Breast epithelium (tissue), 4 donors: ENCODE results near the gene ZNF850. TPM values are rescaled to one million over a fixed set of nuclear protein-coding genes. Genes with fewer than 3 reads are reported as not detected.
A peak's percentile ranks its signal among the peaks of the same experiment; 100 is the strongest.

Experiments
- DNase-seq, 2 donors: peaks; one replicate each; pipeline ENCODE4 v3.0.0-alpha.2; 2019; ENCODE audit warnings: low spot score in 2 of 2
- H3K27ac ChIP-seq, 2 donors: fragments of 200-600 bp; sonication (generic) in 1 of 2; one replicate each; pipeline ENCODE4 v1.5.1; 2016 to 2019; ENCODE audit warnings: mild to moderate bottlenecking in 1 of 2
- H3K27me3 ChIP-seq, 2 donors: fragments of 200-600 bp; sonication (generic) in 1 of 2; one replicate each; pipeline versions ENCODE4 v1.5.1 to v1.6.0; 2017 to 2019; ENCODE audit warnings: control low read depth in 1 of 2, mild to moderate bottlenecking in 1 of 2
- H3K36me3 ChIP-seq: fragments of 200-600 bp; one replicate; pipeline ENCODE4 v1.5.1; 2019
- H3K4me1 ChIP-seq, 2 donors: fragments of 200-600 bp; sonication (generic); one replicate each; pipeline ENCODE4 v1.5.1; 2016 to 2019; ENCODE audit warnings: control low read depth in 1 of 2
- H3K4me3 ChIP-seq, 3 donors: fragments of 200-600 bp; sonication (generic); 1 replicate in 2 of 3; 2 replicates in 1 of 3; pipeline ENCODE4 v1.5.1; 2016 to 2019; ENCODE audit warnings: mild to moderate bottlenecking in 3 of 3, moderate library complexity in 2 of 3
- H3K9me3 ChIP-seq, 2 donors: fragments of 200-600 bp; sonication (generic) in 1 of 2; one replicate each; pipeline ENCODE4 v1.5.1; 2016 to 2019; ENCODE audit warnings: control low read depth in 1 of 2
- POLR2A ChIP-seq: fragments of 450-650 bp; IDR thresholded peaks from one replicate; pipeline ENCODE4 v1.6.1; 2016; ENCODE audit warnings: antibody characterized with exemption, mild to moderate bottlenecking, moderate library complexity
- POLR2AphosphoS5 ChIP-seq, 3 donors: sonication (generic); formaldehyde crosslinking; IDR thresholded peaks; one replicate each; pipeline ENCODE4 v1.6.1; 2017; ENCODE audit warnings: antibody characterized with exemption in 3 of 3
- intact Hi-C: fragments of 100-400 bp; cut with DNase I; formaldehyde crosslinking; loops from one replicate; pipeline ENCODE4 v1.15.1; 2023; ENCODE audit warnings: low total_unique reads
- total RNA-seq, 3 donors: library from RNA; depleted of rRNA; stranded (reverse); fragments of >200 nt; gene quantifications; one replicate each; pipeline ENCODE4 v1.1.0, GENCODE V29; 2016
- TF ChIP-seq, protein P1 (sequence below), 3 donors: fragments of 450-650 bp; IDR thresholded peaks; one replicate each; pipeline ENCODE4 v1.5.1; 2016 to 2017; ENCODE audit warnings: antibody characterized with exemption in 3 of 3, mild to moderate bottlenecking in 3 of 3, moderate library complexity in 3 of 3

ZNF850 gene
- total RNA-seq, 3 donors from 2014 or later, result 2.3 to 8.5 (median 2.4) TPM

DNA sequence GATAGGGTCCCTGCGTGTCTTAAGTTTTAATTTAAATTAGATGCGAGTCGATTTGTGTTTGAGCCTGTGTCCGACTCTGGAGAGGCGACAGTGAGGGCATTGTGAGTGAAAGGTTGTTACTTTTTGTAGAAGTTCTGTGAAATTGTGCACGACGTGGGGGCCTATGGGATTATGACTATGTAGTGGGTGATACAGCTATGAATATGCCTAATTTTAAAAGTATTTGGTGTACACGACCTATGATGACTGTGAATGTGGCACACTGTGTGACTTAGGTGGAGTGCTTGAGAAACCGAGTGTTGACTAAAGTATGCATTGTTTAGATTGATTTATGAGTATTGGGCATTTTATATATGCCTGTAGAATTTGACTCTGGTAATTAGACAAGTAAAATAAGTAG, 84.5 kb downstream of the ZNF850 start:
- H3K4me3 ChIP-seq, result peak overlapping the region; percentile 70 to 87 (median 81)
- H3K27me3 ChIP-seq, result no peaks in the 10 kb centered on the region
- intact Hi-C loops, result no loop called here
- peaks cover 23% of the 10 kb centered on the region for H3K36me3 ChIP-seq
- H3K4me1 ChIP-seq, result peaks cover 0 to 4% of the 10 kb centered on the region in 2 donors
- DNase-seq, result no peak
- H3K27ac ChIP-seq, result peak overlapping the region; percentile 73 to 87
- TF ChIP-seq POLR2A (no peak), POLR2AphosphoS5 (IDR thresholded peaks at IDR 0.05) (no peak)
- TF ChIP-seq, protein P1, sequence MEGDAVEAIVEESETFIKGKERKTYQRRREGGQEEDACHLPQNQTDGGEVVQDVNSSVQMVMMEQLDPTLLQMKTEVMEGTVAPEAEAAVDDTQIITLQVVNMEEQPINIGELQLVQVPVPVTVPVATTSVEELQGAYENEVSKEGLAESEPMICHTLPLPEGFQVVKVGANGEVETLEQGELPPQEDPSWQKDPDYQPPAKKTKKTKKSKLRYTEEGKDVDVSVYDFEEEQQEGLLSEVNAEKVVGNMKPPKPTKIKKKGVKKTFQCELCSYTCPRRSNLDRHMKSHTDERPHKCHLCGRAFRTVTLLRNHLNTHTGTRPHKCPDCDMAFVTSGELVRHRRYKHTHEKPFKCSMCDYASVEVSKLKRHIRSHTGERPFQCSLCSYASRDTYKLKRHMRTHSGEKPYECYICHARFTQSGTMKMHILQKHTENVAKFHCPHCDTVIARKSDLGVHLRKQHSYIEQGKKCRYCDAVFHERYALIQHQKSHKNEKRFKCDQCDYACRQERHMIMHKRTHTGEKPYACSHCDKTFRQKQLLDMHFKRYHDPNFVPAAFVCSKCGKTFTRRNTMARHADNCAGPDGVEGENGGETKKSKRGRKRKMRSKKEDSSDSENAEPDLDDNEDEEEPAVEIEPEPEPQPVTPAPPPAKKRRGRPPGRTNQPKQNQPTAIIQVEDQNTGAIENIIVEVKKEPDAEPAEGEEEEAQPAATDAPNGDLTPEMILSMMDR (IDR thresholded peaks at IDR 0.05), result no peak
- peaks cover 13 to 30% of the 10 kb centered on the region in 2 donors for H3K9me3 ChIP-seq

DNA sequence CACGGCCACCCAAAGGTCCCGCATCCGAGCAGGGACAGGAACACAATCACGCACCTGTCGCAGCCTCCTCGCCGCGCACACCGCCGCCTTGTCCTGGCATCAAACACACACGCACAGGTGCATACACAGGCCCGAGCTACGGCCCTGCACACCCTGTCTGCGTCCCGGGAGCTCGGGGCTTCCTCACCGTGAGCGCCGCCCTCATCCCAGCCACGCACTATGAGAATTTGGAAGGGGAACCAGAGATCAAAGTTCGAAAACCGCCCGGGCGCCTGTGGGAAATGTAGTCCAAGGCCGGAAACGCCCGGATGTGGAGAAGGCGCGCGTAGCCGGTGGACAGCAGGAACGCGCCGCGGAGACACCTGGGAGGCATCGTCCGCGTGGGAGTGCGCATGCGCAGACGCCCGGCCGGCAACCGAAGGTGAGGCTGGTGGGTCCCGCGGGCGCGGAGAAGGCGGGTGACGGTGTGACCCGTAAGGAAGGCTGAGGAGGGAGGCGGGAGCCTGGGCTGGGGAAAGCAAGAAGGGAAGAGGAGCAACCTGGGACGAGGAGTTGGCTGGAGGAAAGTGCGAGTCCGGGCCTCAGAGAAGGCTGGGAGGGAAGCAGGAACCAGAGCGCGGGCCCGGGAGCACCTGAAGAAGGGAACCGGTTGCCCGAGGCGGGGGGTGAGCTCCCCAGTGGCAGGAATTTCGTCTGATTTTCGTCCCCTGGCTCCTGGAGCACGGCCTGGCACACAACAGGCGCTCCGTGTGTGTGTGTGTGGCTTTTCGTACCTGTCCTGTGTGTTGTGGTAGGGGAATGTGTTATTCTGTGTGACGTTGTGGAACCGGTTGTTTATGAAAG, 85.2 kb downstream of the ZNF850 start, which contains the start of gene ZNF567:
ZNF567 (plus strand) TSS at position 399 of the 843 bp plus-strand sequence. CDS start 7,256 bp downstream, outside the sequence.
- Histone ChIP-seq H3K27me3 (no peaks in the 10 kb centered on the region), H3K4me3 (peak within 1 kb of the TSS; percentile 70 to 87 (median 81)), H3K36me3 (peaks cover 17% of the 10 kb centered on the region), H3K4me1 (peaks cover 0 to 4% of the 10 kb centered on the region in 2 donors), H3K27ac (peak within 1 kb of the TSS; percentile 73 to 87), H3K9me3 (peaks cover 7 to 25% of the 10 kb centered on the region in 2 donors)
- intact Hi-C loops, result no loop called here
- TF ChIP-seq POLR2A (peak; percentile 29), POLR2AphosphoS5 (IDR thresholded peaks at IDR 0.05) (peak; percentile 73 to 93 (median 74))
- TF ChIP-seq, protein P1 (IDR thresholded peaks at IDR 0.05), result no peak
- DNase-seq, result peak; percentile 97 to 98

DNA sequence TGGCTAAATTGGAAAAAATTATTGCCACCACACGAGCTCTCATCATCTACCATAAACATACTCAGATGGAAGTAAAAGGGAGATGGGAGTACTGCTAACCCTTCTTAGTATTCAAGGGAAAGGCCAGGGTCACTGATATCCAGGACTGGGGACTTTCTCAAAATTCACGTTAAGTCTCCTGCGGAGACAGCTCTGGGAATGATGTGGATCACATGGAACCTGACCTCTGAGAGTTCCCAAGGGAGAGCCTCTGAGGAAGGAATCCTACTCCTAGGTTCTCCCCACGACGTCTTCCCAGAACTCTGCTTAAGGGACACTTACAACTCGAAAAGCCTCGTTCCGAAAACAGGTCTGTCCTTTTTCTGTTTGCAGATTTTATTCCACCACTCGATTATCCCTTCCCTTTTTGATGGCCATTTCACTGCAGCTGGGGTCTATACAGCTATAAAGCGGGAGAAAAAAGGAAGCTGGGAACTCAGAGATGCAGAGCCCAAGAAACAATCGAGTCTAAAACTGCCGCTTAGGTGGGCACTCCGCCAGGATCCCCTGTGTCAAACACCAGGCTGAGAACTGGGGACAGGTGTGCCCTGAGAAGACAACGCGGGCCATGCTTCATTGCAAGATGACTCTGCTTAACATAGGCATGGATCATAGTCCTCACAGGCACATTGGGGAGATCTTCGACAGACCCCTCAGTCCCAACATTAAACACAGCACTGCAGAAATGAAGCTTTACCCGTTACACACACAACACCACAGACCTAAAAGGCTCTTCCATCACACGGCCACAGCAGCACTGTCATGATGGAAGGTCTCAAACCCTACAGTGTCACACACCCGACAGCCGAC, 86.0 kb downstream of the ZNF850 start:
- intact Hi-C loops, result no loop called here
- peaks cover 9 to 16% of the 10 kb centered on the region in 2 donors for H3K9me3 ChIP-seq

DNA sequence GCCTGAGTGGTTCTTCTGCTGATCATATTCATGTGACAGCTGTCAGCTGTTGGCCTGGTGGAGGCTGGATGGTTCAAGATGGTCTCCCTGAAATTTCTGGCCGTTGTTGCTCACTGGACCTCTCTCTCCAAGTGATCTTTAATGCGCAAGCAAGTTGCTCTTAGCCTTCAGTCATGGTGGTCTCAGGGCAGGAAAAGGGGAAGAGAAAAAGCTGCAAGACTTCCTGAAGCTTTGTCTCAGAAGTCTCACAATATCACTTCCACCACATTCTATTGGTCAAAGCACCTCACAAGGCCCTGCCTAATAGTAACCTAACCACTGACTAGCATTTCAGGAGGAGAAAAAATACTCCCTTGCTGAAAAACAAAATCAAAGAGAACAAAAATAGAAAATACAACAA, 86.8 kb downstream of the ZNF850 start:
- Histone ChIP-seq H3K36me3 (peaks cover 6% of the 10 kb centered on the region), H3K4me3 (no peak overlapping the region), H3K27me3 (no peaks in the 10 kb centered on the region), H3K4me1 (peaks cover 0 to 4% of the 10 kb centered on the region in 2 donors), H3K27ac (no peak overlapping the region), H3K9me3 (peaks cover 9 to 13% of the 10 kb centered on the region in 2 donors)
- intact Hi-C loops, result no loop called here
- TF ChIP-seq, protein P1 (IDR thresholded peaks at IDR 0.05), result no peak
- TF ChIP-seq POLR2AphosphoS5 (IDR thresholded peaks at IDR 0.05), result no peak
- no peak for TF ChIP-seq POLR2A
- no peak for DNase-seq

More for the DNA sequence above, 86.0 kb downstream of the ZNF850 start:
- TF ChIP-seq, protein P1 (IDR thresholded peaks at IDR 0.05), result no peak
- TF ChIP-seq POLR2A (no peak), POLR2AphosphoS5 (IDR thresholded peaks at IDR 0.05) (no peak)
- Histone ChIP-seq H3K27ac (peak overlapping the region; percentile 73 to 87), H3K4me3 (peak overlapping the region; percentile 70 to 87 (median 81)), H3K4me1 (peaks cover 0 to 4% of the 10 kb centered on the region in 2 donors), H3K36me3 (peaks cover 11% of the 10 kb centered on the region), H3K27me3 (no peaks in the 10 kb centered on the region)
- DNase-seq, result no peak
